Lung (tissue), 12 donors: ENCODE data around the gene SYTL3. TPM values are rescaled to one million over a fixed set of nuclear protein-coding genes. Genes with fewer than 3 reads are reported as not detected.
"Not testable (repeated sequence)": the region's sequence is repeated elsewhere in the genome, so short reads cannot be mapped to it uniquely, and the experiment has no call there.

ENCODE experiments used
- ATAC-seq: fragments of 200-7000 bp; cut with Tn5 transposase; one replicate; pipeline ENCODE4 v1.9.1; 2020; ENCODE audit warnings: moderate number of reproducible peaks; ENCODE audit not compliant: insufficient read depth, low FRiP score
- DNase-seq, 3 donors: peaks; one replicate each; pipeline ENCODE4 v3.0.0-alpha.2; 2013 to 2017
- H3K27ac ChIP-seq, 2 donors: one replicate each; pipeline ENCODE4 v1.5.1; 2013; ENCODE audit warnings: mild to moderate bottlenecking in 2 of 2, moderate library complexity in 2 of 2, control low read depth in 1 of 2, inconsistent platforms in 1 of 2, low read depth in 1 of 2, low read length in 1 of 2
- H3K27me3 ChIP-seq, 3 donors: one replicate each; pipeline ENCODE4 v1.5.1; 2013; ENCODE audit warnings: low read length in 2 of 3; ENCODE audit not compliant: control insufficient read depth in 3 of 3, insufficient read depth in 3 of 3
- H3K36me3 ChIP-seq, 4 donors: one replicate each; pipeline ENCODE4 v1.5.1; 2013; ENCODE audit warnings: low read length in 4 of 4, mild to moderate bottlenecking in 1 of 4, moderate library complexity in 1 of 4; ENCODE audit not compliant: control insufficient read depth in 4 of 4, insufficient read depth in 4 of 4
- H3K4me1 ChIP-seq, 5 donors: one replicate each; pipeline ENCODE4 v1.5.1; 2013; ENCODE audit warnings: low read length in 5 of 5, mild to moderate bottlenecking in 2 of 5, moderate library complexity in 1 of 5; ENCODE audit not compliant: control insufficient read depth in 5 of 5, insufficient read depth in 5 of 5
- H3K4me3 ChIP-seq: one replicate; pipeline ENCODE4 v1.5.1; 2013; ENCODE audit warnings: mild to moderate bottlenecking, control low read depth, moderate library complexity
- H3K9ac ChIP-seq, 2 donors: one replicate each; pipeline ENCODE4 v1.5.1; 2013; ENCODE audit warnings: low read length in 2 of 2, control low read depth in 1 of 2; ENCODE audit not compliant: insufficient read depth in 1 of 2
- H3K9me3 ChIP-seq, 4 donors: one replicate each; pipeline ENCODE4 v1.5.1; 2013; ENCODE audit warnings: low read length in 3 of 4, mild to moderate bottlenecking in 1 of 4, moderate library complexity in 1 of 4; ENCODE audit not compliant: control insufficient read depth in 4 of 4, insufficient read depth in 3 of 4
- CTCF ChIP-seq: IDR thresholded peaks from 2 replicates; pipeline ENCODE4 v1.5.1; 2012; ENCODE audit warnings: mild to moderate bottlenecking; ENCODE audit errors: control extremely low read depth, extremely low read depth
- WGBS, 2 donors: extraction: QIAGEN DNeasy Blood & Tissue Kit; methylation state at CpG; one replicate each; pipeline ENCODE4 v1.1.7; 2013; 5-methylcytosine and 5-hydroxymethylcytosine counted together
- polyA plus RNA-seq, 2 donors: library from polyadenylated mRNA; stranded (reverse); fragments of 200-250 nt; gene quantifications; one replicate each; pipeline ENCODE4 v1.2.1, GENCODE V29; 2013
- total RNA-seq, 2 donors: library from RNA; depleted of rRNA in 1 of 2; stranded (reverse); fragments of >200 nt in 1 of 2; gene quantifications; one replicate each; pipeline ENCODE4 v1.2.1, GENCODE V29; 2014 to 2021
- donor health status: control.
- donor health status: control.
- donor health status: Bipolar disorder and iron deficiency.
- donor health status: healthy.
- donor health status: DM: yes; HTN: yes; CAD: no.

The SYTL3 gene
- total and polyA plus RNA-seq, 4 donors = 6.5 to 20.0 (median 15.6) TPM

GRCh38 chr6:158631678-158632537 lies 17.9 kb upstream of the SYTL3 start:
- Histone ChIP-seq H3K27ac (peak overlapping the region; percentile 67 to 79), H3K4me3 (no peak overlapping the region), H3K9me3 (no peaks in the 10 kb centered on the region), H3K36me3 (peaks cover 10 to 41% (median 13%) of the 10 kb centered on the region in 4 donors), H3K9ac (peak overlapping the region in 1 of 2 donors; percentile 51), H3K4me1 (peaks cover 0 to 23% (median 9%) of the 10 kb centered on the region in 5 donors), H3K27me3 (no peaks in the 10 kb centered on the region)
- DNase-seq = peak; percentile 73 to 82 (median 74)
- WGBS, 2 donors = 42 to 61% methylated on average over 19 of the region's 19 CpGs
- peak; percentile 64 for ATAC-seq
- TF ChIP-seq CTCF = no peak

- not testable (repeated sequence) for H3K4me3 ChIP-seq, H3K9ac ChIP-seq, ATAC-seq, H3K27me3 ChIP-seq, DNase-seq, H3K27ac ChIP-seq, H3K9me3 ChIP-seq
- WGBS, 2 donors = 96% methylated on average over 3 of the region's 3 CpGs
- peaks cover 10 to 35% (median 14%) of the 10 kb centered on the region in 4 donors for H3K36me3 ChIP-seq
- peaks cover 0 to 21% (median 9%) of the 10 kb centered on the region in 5 donors for H3K4me1 ChIP-seq
Measured at GRCh38 chr6:158632538-158633119, 17.2 kb upstream of the SYTL3 start.

GRCh38 chr6:158633127-158633526 lies 16.7 kb upstream of the SYTL3 start:
- Histone ChIP-seq H3K9me3 (no peaks in the 10 kb centered on the region), H3K36me3 (peaks cover 10 to 30% (median 14%) of the 10 kb centered on the region in 4 donors), H3K27ac (no peak overlapping the region), H3K4me1 (peaks cover 0 to 16% (median 9%) of the 10 kb centered on the region in 5 donors), H3K27me3 (no peaks in the 10 kb centered on the region), H3K9ac (no peak overlapping the region), H3K4me3 (no peak overlapping the region)
- no peak for TF ChIP-seq CTCF
- no peak for ATAC-seq
- no peak for DNase-seq
- WGBS, 2 donors = 88 to 96% methylated on average over 11 of the region's 11 CpGs

- no peak for DNase-seq
- ATAC-seq = no peak
- peaks cover 10 to 26% (median 14%) of the 10 kb centered on the region in 4 donors for H3K36me3 ChIP-seq
Measured at GRCh38 chr6:158634695-158635426, 15.0 kb upstream of the SYTL3 start.

More at GRCh38 chr6:158634695-158635426, 15.0 kb upstream of the SYTL3 start:
- no peak overlapping the region for H3K27ac ChIP-seq
- H3K4me3 ChIP-seq = no peak overlapping the region
- peaks cover 0 to 16% (median 9%) of the 10 kb centered on the region in 5 donors for H3K4me1 ChIP-seq
- TF ChIP-seq CTCF = no peak
- no peaks in the 10 kb centered on the region for H3K27me3 ChIP-seq
- H3K9ac ChIP-seq = no peak overlapping the region
- 76 to 77% methylated on average over 6 of the region's 6 CpGs for WGBS, 2 donors
- H3K9me3 ChIP-seq = no peaks in the 10 kb centered on the region
